Measurements from ENCODE around the gene SHMT2. TPM values are rescaled to one million over a fixed set of nuclear protein-coding genes. Genes with fewer than 3 reads are reported as not detected.
"Not testable (repeated sequence)": the region's sequence is repeated elsewhere in the genome, so short reads cannot be mapped to it uniquely, and the experiment has no call there.

The SHMT2 gene
- total and polyA plus RNA-seq, 3 donors from 2014 or later = 24.8 to 33.9 (median 25.9) TPM

DNA sequence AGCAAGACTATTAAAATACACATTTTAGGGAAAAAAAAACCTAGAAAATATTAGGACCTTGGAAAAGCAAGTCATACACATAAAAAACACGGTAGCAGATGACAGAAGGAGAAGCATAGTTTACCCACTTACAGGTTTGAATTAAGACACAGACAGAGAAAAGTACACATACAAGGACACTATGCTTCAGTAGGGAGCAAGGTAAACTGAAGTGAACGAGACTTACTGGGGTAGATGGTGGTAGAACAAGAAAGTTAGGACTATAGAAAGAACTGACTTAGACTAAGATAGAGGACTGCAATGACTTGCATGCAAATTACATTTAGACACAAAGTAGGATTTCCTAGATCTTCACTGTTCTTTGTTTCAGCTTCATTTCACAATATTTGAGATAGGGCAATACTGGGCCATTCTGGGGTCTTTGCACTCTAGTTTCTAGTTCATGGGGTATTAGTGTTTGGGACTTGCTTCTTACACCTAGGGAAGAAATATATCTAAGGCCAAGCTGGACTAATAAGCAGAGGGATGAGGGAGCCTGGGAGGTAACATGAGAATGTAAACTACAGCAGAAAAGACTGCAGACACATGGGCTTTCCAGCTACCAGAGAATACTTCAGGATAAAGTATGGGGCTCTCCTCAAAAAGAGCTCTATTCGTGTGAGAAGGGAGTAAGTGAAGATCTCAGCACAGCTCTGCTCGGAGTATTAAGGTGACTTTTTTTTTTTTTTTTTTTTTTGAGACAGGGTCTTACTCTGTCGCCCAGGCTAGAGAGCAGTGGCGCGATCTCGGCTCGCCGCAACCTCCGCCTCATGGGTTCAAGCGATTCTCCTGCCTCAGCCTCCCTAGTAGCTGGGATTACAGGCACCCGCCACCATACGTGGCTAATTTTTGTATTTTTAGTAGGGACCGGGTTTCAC is 49.2 kb downstream of the SHMT2 start:
- TF ChIP-seq CTCF (IDR thresholded peaks at IDR 0.05) = no peak
- no peak for TF ChIP-seq POLR2A (IDR thresholded peaks at IDR 0.05)
- Histone ChIP-seq H3K4me1 (no peaks in the 10 kb centered on the region), H3K27me3 (no peaks in the 10 kb centered on the region), H3K9me3 (no peaks in the 10 kb centered on the region), H3K36me3 (ENCODE audit: low read depth, missing control alignments) (no peaks in the 10 kb centered on the region), H3K27ac (no peak overlapping the region), H3K4me3 (no peak overlapping the region)
- 89 to 92% methylated on average over 15 of the region's 15 CpGs for WGBS, 2 donors
- DNase-seq = no peak
- intact Hi-C loops (cut with DNase I; ENCODE audit: low total_unique reads) = no loop called here

DNA sequence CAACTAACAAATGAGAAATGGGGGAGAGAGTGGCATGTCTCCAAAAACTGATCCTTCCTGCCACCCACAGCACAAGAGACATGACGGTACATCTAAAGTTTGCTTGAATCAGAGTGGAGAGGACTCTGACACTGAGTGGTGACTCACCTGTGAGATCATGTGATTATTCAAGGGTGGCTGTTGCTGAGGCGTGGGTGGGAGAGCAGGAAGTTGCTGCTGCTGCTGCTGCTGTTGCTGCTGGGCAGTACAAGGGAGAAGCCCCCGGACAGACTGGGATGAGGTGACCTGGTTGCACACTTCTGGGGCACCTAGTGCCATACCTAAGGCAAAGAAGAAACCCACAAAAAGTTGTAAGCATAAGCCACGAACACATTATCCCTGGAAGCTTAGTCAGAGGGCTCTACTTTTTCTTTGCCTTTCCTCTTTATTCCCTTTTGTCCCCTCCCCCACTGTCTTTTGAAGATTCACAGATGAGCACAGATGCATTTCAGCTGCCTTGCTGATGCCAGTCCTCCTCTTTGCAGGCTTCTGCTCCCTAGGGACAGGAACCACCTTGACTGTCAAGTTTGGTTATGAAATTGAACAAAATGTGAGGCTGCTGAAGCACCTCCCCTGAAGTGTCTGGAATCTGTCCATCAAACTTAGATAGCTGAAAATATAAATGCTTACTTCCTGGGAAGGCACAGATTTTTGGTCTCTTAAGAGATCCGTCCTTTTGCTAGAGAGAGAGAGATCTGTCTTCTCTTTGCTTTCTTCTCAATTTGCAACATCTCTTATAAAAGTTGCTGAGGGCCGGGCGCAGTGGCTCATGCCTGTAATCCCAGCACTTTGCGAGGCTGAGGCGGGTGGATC is 50.9 kb downstream of the SHMT2 start:
- WGBS, 2 donors = 86 to 88% methylated on average over 9 of the region's 9 CpGs
- Histone ChIP-seq H3K27ac (no peak overlapping the region), H3K4me3 (no peak overlapping the region), H3K27me3 (no peaks in the 10 kb centered on the region), H3K9me3 (no peaks in the 10 kb centered on the region), H3K4me1 (no peaks in the 10 kb centered on the region), H3K36me3 (ENCODE audit: low read depth, missing control alignments) (no peaks in the 10 kb centered on the region)
- TF ChIP-seq CTCF (IDR thresholded peaks at IDR 0.05) = no peak
- TF ChIP-seq POLR2A (IDR thresholded peaks at IDR 0.05) = no peak
- DNase-seq = no peak
- intact Hi-C loops (cut with DNase I; ENCODE audit: low total_unique reads) = no loop called here

GRCh38 chr12:57282073-57282472 is 52.6 kb downstream of the SHMT2 start:
- DNase-seq; H3K4me1 ChIP-seq; H3K27me3 ChIP-seq; H3K9me3 ChIP-seq; H3K4me3 ChIP-seq; intact Hi-C loops (cut with DNase I; ENCODE audit: low total_unique reads); H3K27ac ChIP-seq; H3K36me3 ChIP-seq (ENCODE audit: low read depth, missing control alignments): not testable (repeated sequence)
- 91 to 94% methylated on average over 12 of the region's 12 CpGs for WGBS, 2 donors

MicroRNA genes within 50 kb of the gene (microRNA counts, 767-probe panel; counts per million panel counts)
- 0 to 152 counts per million in 2 donors for microRNA hsa-miR-1228-3p

Small RNA genes lying within 50 kb of the gene (microRNA-seq; reads per million reads assigned to microRNA genes)
- gene MIR1228 (ENCODE audit: borderline number of aligned reads in 2 of 2, borderline replicate concordance in 1 of 2) = 1.4 to 2.1 reads per million in 2 donors

Small RNA genes lying within 50 kb of the gene (small RNA-seq; reads per million reads assigned to genes)
- gene MIR1228 = 0 to 0.37 reads per million in 2 donors

Other genes starting within 250 kb of the SHMT2 start
- gene ZBTB39, start 223.2 kb upstream of the SHMT2 start, total RNA-seq = 10 to 100 TPM; 21.0 to 21.7 TPM
- gene ZBTB39, start 223.2 kb upstream of the SHMT2 start, polyA plus RNA-seq (ENCODE audit: insufficient read depth, low read depth, low replicate concordance) = 15.3 TPM
- 1 to 10 TPM; 2.5 to 2.9 TPM for gene TAC3, start 213.2 kb upstream of the SHMT2 start, total RNA-seq
- gene TAC3, start 213.2 kb upstream of the SHMT2 start, polyA plus RNA-seq (ENCODE audit: insufficient read depth, low read depth, low replicate concordance) = 3.9 TPM
- gene MYO1A, start 179.6 kb upstream of the SHMT2 start, total RNA-seq = 1 to 10 TPM; 5.9 to 7.6 TPM
- gene MYO1A, start 179.6 kb upstream of the SHMT2 start, polyA plus RNA-seq (ENCODE audit: insufficient read depth, low read depth, low replicate concordance) = 5.4 TPM
- gene NEMP1, start 150.9 kb upstream of the SHMT2 start, total RNA-seq = 10 to 100 TPM; 18.1 to 18.2 TPM
- 15.9 TPM for gene NEMP1, start 150.9 kb upstream of the SHMT2 start, polyA plus RNA-seq (ENCODE audit: insufficient read depth, low read depth, low replicate concordance)
- gene NAB2, start 140.6 kb upstream of the SHMT2 start, total RNA-seq = 10 to 100 TPM; 45.7 to 59.5 TPM
- 31.4 TPM for gene NAB2, start 140.6 kb upstream of the SHMT2 start, polyA plus RNA-seq (ENCODE audit: insufficient read depth, low read depth, low replicate concordance)
- 10 to 100 TPM; 66.2 to 81.5 TPM for gene STAT6, start 118.3 kb upstream of the SHMT2 start, total RNA-seq
- gene STAT6, start 118.3 kb upstream of the SHMT2 start, polyA plus RNA-seq (ENCODE audit: insufficient read depth, low read depth, low replicate concordance) = 53.2 TPM
- gene LRP1, start 101.2 kb upstream of the SHMT2 start, total RNA-seq = 100 to 1,000 TPM; 135 to 200 TPM
- gene LRP1, start 101.2 kb upstream of the SHMT2 start, polyA plus RNA-seq (ENCODE audit: insufficient read depth, low read depth, low replicate concordance) = 82.4 TPM
- not detected for gene LRP1-AS, start 82.1 kb upstream of the SHMT2 start, total RNA-seq
- not detected for gene LRP1-AS, start 82.1 kb upstream of the SHMT2 start, polyA plus RNA-seq (ENCODE audit: insufficient read depth, low read depth, low replicate concordance)
- gene NXPH4, start 12.9 kb upstream of the SHMT2 start, total RNA-seq = 1 to 10 TPM; 7.5 to 7.7 TPM
- gene NXPH4, start 12.9 kb upstream of the SHMT2 start, polyA plus RNA-seq (ENCODE audit: insufficient read depth, low read depth, low replicate concordance) = 1.8 TPM
- gene STAC3, start 21.5 kb downstream of the SHMT2 start, total RNA-seq = 10 to 100 TPM in 1 of 2 donors, 1 to 10 TPM in 1; 5.0 to 12.0 TPM
- gene STAC3, start 21.5 kb downstream of the SHMT2 start, polyA plus RNA-seq (ENCODE audit: insufficient read depth, low read depth, low replicate concordance) = 23.4 TPM
- gene R3HDM2, start 201.3 kb downstream of the SHMT2 start, total RNA-seq = 10 to 100 TPM; 92.0 to 93.9 TPM
- 54.6 TPM for gene R3HDM2, start 201.3 kb downstream of the SHMT2 start, polyA plus RNA-seq (ENCODE audit: insufficient read depth, low read depth, low replicate concordance)
- 1 to 10 TPM; 1.8 to 3.1 TPM for gene INHBC, start 205.1 kb downstream of the SHMT2 start, total RNA-seq
- gene INHBC, start 205.1 kb downstream of the SHMT2 start, polyA plus RNA-seq (ENCODE audit: insufficient read depth, low read depth, low replicate concordance) = 2.1 TPM
- under 1 TPM; 0.24 to 0.25 TPM for gene INHBE, start 225.6 kb downstream of the SHMT2 start, total RNA-seq
- gene INHBE, start 225.6 kb downstream of the SHMT2 start, polyA plus RNA-seq (ENCODE audit: insufficient read depth, low read depth, low replicate concordance) = 0.12 TPM
- 10 to 100 TPM in 1 of 2 donors, 1 to 10 TPM in 1; 8.3 to 18.0 TPM for gene GLI1, start 230.1 kb downstream of the SHMT2 start, total RNA-seq
- gene GLI1, start 230.1 kb downstream of the SHMT2 start, polyA plus RNA-seq (ENCODE audit: insufficient read depth, low read depth, low replicate concordance) = 9.3 TPM